ENCODE data around the gene MYOG.

MYOG gene

GRCh38 chr1:203089651-203090045, 3.8 kb upstream of the MYOG start:
- no peak for TF ChIP-seq CTCF (IDR thresholded peaks at IDR 0.05; ENCODE audit: unreplicated experiment in 3 of 3)
- Mint-ChIP-seq H3K36me3 (ENCODE audit: low read depth) (peaks cover 4% of the 10 kb centered on the region), H3K4me1 (peaks cover 62% of the 10 kb centered on the region), H3K27ac (peak overlapping the region; percentile 24 to 89 (median 78)), H3K27me3 (ENCODE audit: low read depth) (peaks cover 4% of the 10 kb centered on the region), H3K9me3 (peaks cover 7% of the 10 kb centered on the region), H3K4me3 (peak overlapping the region in 1 of 3 experiments; percentile 56)

- no peak for TF ChIP-seq CTCF (IDR thresholded peaks at IDR 0.05; ENCODE audit: unreplicated experiment in 3 of 3)
- Mint-ChIP-seq H3K9me3 (peaks cover 3% of the 10 kb centered on the region), H3K4me1 (peaks cover 62% of the 10 kb centered on the region), H3K4me3 (peak overlapping the region in 1 of 3 experiments; percentile 56), H3K36me3 (ENCODE audit: low read depth) (no peaks in the 10 kb centered on the region), H3K27ac (peak overlapping the region; percentile 24 to 89 (median 78)), H3K27me3 (ENCODE audit: low read depth) (peaks cover 4% of the 10 kb centered on the region)
Observed at GRCh38 chr1:203089001-203089650, 3.3 kb upstream of the MYOG start.

- Mint-ChIP-seq H3K27me3 (ENCODE audit: low read depth) (peaks cover 4% of the 10 kb centered on the region), H3K9me3 (no peaks in the 10 kb centered on the region), H3K36me3 (ENCODE audit: low read depth) (no peaks in the 10 kb centered on the region), H3K4me1 (peaks cover 62% of the 10 kb centered on the region), H3K27ac (peak overlapping the region in 2 of 3 experiments; percentile 4 to 21), H3K4me3 (peak overlapping the region in 1 of 3 experiments; percentile 20)
- TF ChIP-seq CTCF (IDR thresholded peaks at IDR 0.05; ENCODE audit: unreplicated experiment in 3 of 3) = no peak
Observed at GRCh38 chr1:203088441-203088840, 2.6 kb upstream of the MYOG start.

- Mint-ChIP-seq H3K27me3 (ENCODE audit: low read depth) (peaks cover 4% of the 10 kb centered on the region), H3K4me1 (peaks cover 63% of the 10 kb centered on the region), H3K36me3 (ENCODE audit: low read depth) (no peaks in the 10 kb centered on the region), H3K27ac (peak overlapping the region; percentile 71 to 87 (median 71)), H3K4me3 (peak overlapping the region; percentile 16 to 90 (median 50)), H3K9me3 (no peaks in the 10 kb centered on the region)
- TF ChIP-seq CTCF (IDR thresholded peaks at IDR 0.05; ENCODE audit: unreplicated experiment in 3 of 3) = no peak
Observed at GRCh38 chr1:203086992-203087763, 1.4 kb upstream of the MYOG start.

- H3K4me1 Mint-ChIP-seq = peaks cover 60% of the 10 kb centered on the region
Observed at GRCh38 chr1:203084588-203085527, 954 bp downstream of the MYOG start.

More at GRCh38 chr1:203084588-203085527, 954 bp downstream of the MYOG start:
- peak; percentile 18 to 39 (median 26) for TF ChIP-seq CTCF (IDR thresholded peaks at IDR 0.05; ENCODE audit: unreplicated experiment in 3 of 3)
- Mint-ChIP-seq H3K27me3 (ENCODE audit: low read depth) (peaks cover 4% of the 10 kb centered on the region), H3K36me3 (ENCODE audit: low read depth) (no peaks in the 10 kb centered on the region), H3K9me3 (no peaks in the 10 kb centered on the region), H3K4me3 (peak overlapping the region; percentile 59 to 90 (median 83)), H3K27ac (peak overlapping the region in 2 of 3 experiments; percentile 21 to 48)
